Calu3 (cell line): ENCODE data around the gene SPG11. TPM values are rescaled to one million over a fixed set of nuclear protein-coding genes. Genes with fewer than 3 reads are reported as not detected.

Experiments
- BruUV-seq: library from RNA; stranded (reverse); fragments of 400-500 nt; replicated peaks from 2 replicates; lab custom pipeline; 2021; lab: Mats Ljungman, UMichigan
- CTCF ChIA-PET: fragments of 300-600 bp; sonication (Branson Sonifier 250); formaldehyde crosslinking; loops from one replicate; lab custom pipeline; 2022; ENCODE audit warnings: antibody characterized with exemption; lab: Charles Lee
- DNase-seq: peaks from one replicate; pipeline ENCODE4 v3.0.0; 2022
- H3K27ac Mint-ChIP-seq: one replicate; pipeline ENCODE4 v1.8.0; 2022; ENCODE audit warnings: mixed read lengths; ENCODE audit not compliant: unreplicated experiment
- H3K27me3 Mint-ChIP-seq: one replicate; pipeline ENCODE4 v1.8.0; 2022; ENCODE audit warnings: mixed read lengths; ENCODE audit not compliant: unreplicated experiment
- H3K36me3 Mint-ChIP-seq: one replicate; pipeline ENCODE4 v1.8.0; 2022; ENCODE audit warnings: mild to moderate bottlenecking, moderate library complexity, mixed read lengths; ENCODE audit not compliant: insufficient read depth, unreplicated experiment
- H3K4me1 Mint-ChIP-seq: one replicate; pipeline ENCODE4 v1.8.0; 2022; ENCODE audit warnings: mild to moderate bottlenecking, low read depth, mixed read lengths; ENCODE audit not compliant: unreplicated experiment
- H3K4me3 Mint-ChIP-seq: one replicate; pipeline ENCODE4 v1.8.0; 2022; ENCODE audit warnings: mild to moderate bottlenecking, low read depth, moderate library complexity, mixed read lengths; ENCODE audit not compliant: unreplicated experiment
- H3K9me3 Mint-ChIP-seq: one replicate; pipeline ENCODE4 v1.8.0; 2022; ENCODE audit warnings: low read depth, mixed read lengths; ENCODE audit not compliant: unreplicated experiment
- intact Hi-C: fragments of 100-400 bp; cut with micrococcal nuclease; formaldehyde crosslinking; loops from one replicate; pipeline ENCODE4 v1.10.0; 2022; ENCODE audit not compliant: unreplicated experiment
- total RNA-seq: library from RNA; stranded (reverse); gene quantifications from 2 replicates; pipeline ENCODE4 v1.2.3, GENCODE V29; 2022
- TF ChIP-seq, protein P1 (sequence below): fragments of 200-600 bp; IDR thresholded peaks from one replicate; pipeline ENCODE4 v1.8.0; 2022; ENCODE audit warnings: antibody characterized with exemption; ENCODE audit not compliant: unreplicated experiment

SPG11 gene
- total RNA-seq, 1 experiment from 2014 or later, result 36.6 TPM

DNA sequence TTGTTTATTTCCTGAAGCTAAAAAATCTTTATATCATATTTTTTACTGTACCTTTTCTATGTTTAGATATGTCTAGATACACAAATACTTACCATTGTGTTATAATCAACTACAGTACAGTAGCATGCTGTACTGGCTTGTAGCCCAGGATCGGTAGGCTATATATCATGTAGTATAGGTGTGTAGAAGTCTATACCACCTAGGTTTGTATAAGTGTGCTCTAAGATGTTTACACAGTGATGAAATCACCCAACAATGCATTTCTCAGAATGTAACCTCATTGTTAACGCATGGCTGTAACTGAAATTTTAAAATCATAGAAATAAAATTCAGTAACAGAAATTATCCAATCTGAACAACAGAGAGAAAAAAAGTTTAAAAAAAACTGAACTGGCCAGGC lies 83.4 kb downstream of the SPG11 start:
- peaks cover 13% of the 10 kb centered on the region for H3K36me3 Mint-ChIP-seq
- H3K27me3 Mint-ChIP-seq, result no peaks in the 10 kb centered on the region
- no peak for DNase-seq
- intact Hi-C loops, result no loop called here
- TF ChIP-seq, protein P1, sequence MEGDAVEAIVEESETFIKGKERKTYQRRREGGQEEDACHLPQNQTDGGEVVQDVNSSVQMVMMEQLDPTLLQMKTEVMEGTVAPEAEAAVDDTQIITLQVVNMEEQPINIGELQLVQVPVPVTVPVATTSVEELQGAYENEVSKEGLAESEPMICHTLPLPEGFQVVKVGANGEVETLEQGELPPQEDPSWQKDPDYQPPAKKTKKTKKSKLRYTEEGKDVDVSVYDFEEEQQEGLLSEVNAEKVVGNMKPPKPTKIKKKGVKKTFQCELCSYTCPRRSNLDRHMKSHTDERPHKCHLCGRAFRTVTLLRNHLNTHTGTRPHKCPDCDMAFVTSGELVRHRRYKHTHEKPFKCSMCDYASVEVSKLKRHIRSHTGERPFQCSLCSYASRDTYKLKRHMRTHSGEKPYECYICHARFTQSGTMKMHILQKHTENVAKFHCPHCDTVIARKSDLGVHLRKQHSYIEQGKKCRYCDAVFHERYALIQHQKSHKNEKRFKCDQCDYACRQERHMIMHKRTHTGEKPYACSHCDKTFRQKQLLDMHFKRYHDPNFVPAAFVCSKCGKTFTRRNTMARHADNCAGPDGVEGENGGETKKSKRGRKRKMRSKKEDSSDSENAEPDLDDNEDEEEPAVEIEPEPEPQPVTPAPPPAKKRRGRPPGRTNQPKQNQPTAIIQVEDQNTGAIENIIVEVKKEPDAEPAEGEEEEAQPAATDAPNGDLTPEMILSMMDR, result no peak
- H3K4me3 Mint-ChIP-seq, result no peak overlapping the region
- H3K4me1 Mint-ChIP-seq, result no peaks in the 10 kb centered on the region
- CTCF ChIA-PET, result no interaction called here
- H3K9me3 Mint-ChIP-seq, result no peaks in the 10 kb centered on the region
- no TSS peak for BruUV-seq
- H3K27ac Mint-ChIP-seq, result no peak overlapping the region

DNA sequence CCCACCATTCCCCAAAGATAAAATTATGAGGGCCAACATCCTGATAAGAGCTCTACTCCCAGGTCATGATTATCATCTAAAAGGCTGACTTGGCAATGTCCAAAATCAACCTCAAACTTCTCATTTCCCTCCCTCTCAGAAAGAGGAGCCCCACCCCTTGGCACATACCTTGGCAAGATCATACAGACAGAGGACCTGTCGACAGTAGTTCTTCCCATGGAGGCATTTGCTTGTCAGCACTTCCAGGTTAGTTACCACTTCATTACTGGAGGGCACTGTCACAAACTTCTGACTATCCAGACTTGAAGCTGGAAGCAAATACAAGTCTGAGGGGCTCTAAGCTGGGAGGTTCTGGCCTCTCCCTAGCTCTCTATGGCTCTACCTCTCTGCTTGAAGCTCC lies 88.7 kb downstream of the SPG11 start:
- no peak for DNase-seq
- H3K9me3 Mint-ChIP-seq, result no peaks in the 10 kb centered on the region
- intact Hi-C loops, result no loop called here
- H3K4me1 Mint-ChIP-seq, result no peaks in the 10 kb centered on the region
- TF ChIP-seq, protein P1, result no peak
- H3K27me3 Mint-ChIP-seq, result no peaks in the 10 kb centered on the region
- H3K27ac Mint-ChIP-seq, result no peak overlapping the region
- peaks cover 5% of the 10 kb centered on the region for H3K36me3 Mint-ChIP-seq
- CTCF ChIA-PET, result no interaction called here
- no peak overlapping the region for H3K4me3 Mint-ChIP-seq
- no TSS peak for BruUV-seq

DNA sequence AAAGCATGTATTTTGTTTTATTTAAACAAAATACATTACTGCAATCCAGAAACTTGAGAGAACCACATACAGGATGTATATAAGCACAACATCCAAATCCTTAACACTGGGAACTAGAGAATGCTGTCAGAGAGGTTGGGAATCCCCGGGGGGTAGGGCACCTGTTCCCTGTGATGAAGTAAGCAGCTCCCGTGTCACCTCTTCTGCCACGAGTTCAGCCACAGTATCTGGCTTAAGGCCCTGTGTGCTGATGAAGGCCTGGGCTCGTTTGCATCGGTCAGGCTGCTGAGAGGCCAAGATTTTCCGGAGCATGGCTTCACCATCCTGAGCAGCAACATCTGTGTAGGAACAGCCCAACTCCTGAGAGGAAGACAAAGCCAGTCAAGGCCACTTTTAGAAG lies 90.1 kb downstream of the SPG11 start:
- Mint-ChIP-seq H3K36me3 (peaks cover 15% of the 10 kb centered on the region), H3K27ac (no peak overlapping the region), H3K9me3 (no peaks in the 10 kb centered on the region), H3K4me1 (no peaks in the 10 kb centered on the region), H3K27me3 (no peaks in the 10 kb centered on the region), H3K4me3 (no peak overlapping the region)
- DNase-seq, result no peak
- BruUV-seq, result no TSS peak
- intact Hi-C loops, result no loop called here
- CTCF ChIA-PET, result no interaction called here
- TF ChIP-seq, protein P1, result no peak

DNA sequence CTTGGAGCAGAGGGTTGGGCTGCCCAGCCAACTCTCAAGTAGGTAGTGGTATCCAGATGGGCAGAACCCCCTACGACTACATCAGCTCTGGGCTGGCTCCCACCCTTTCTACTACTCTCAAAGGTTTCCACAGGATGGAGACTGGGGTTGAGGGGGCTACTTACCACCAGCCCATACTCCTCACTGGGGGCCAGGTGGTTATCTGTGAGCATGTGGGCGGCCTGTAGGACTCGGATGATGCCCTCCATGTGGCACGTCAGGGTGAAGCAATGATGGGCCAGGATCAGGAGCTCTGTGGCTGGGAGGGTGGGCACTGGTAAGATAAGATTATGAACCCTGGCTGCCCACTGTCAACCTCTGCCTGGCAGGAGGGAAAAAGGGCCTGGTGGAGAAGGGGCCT lies 93.1 kb downstream of the SPG11 start:
- TF ChIP-seq, protein P1, result no peak
- BruUV-seq, result no TSS peak
- no peak overlapping the region for H3K4me3 Mint-ChIP-seq
- H3K27me3 Mint-ChIP-seq, result no peaks in the 10 kb centered on the region
- CTCF ChIA-PET, result no interaction called here
- no peak overlapping the region for H3K27ac Mint-ChIP-seq
- DNase-seq, result no peak
- intact Hi-C loops, result no loop called here
- H3K4me1 Mint-ChIP-seq, result no peaks in the 10 kb centered on the region
- no peaks in the 10 kb centered on the region for H3K9me3 Mint-ChIP-seq
- H3K36me3 Mint-ChIP-seq, result peaks cover 23% of the 10 kb centered on the region
